ENCODE data around the gene SUB1.
"Not testable (repeated sequence)": the region's sequence is repeated elsewhere in the genome, so short reads cannot be mapped to it uniquely, and the experiment has no call there.

SUB1 gene

GRCh38 chr5:32585446-32586275 is at the start of gene SUB1:
TSS of gene SUB1 (plus strand) at chr5:32585557. CDS start at chr5:32588513, 2,956 bp downstream.
- DNase-seq = peak; percentile 96

- DNase-seq = no peak
These were observed 49.1 kb upstream of the SUB1 start for GRCh38 chr5:32536246-32536645.

- peak; percentile 21 for DNase-seq
These were observed 47.8 kb upstream of the SUB1 start for GRCh38 chr5:32537437-32538029.

- DNase-seq = no peak
These were observed 47.3 kb upstream of the SUB1 start for GRCh38 chr5:32538031-32538547.

- peak; percentile 49 for DNase-seq
These were observed 45.1 kb upstream of the SUB1 start for GRCh38 chr5:32539981-32540845.

GRCh38 chr5:32541241-32541640 is 44.1 kb upstream of the SUB1 start:
- DNase-seq = no peak

- DNase-seq = no peak
These were observed 42.9 kb upstream of the SUB1 start for GRCh38 chr5:32542216-32543059.

- DNase-seq = no peak
These were observed 42.1 kb upstream of the SUB1 start for GRCh38 chr5:32543291-32543690.

- DNase-seq = peak; percentile 39
These were observed 40.1 kb upstream of the SUB1 start for GRCh38 chr5:32545102-32545800.

- DNase-seq = no peak
These were observed 34.2 kb upstream of the SUB1 start for GRCh38 chr5:32551194-32551593.

GRCh38 chr5:32551865-32552264 is 33.5 kb upstream of the SUB1 start:
- DNase-seq = peak; percentile 83

- not testable (repeated sequence) for DNase-seq
These were observed 32.9 kb upstream of the SUB1 start for GRCh38 chr5:32552491-32552890.

GRCh38 chr5:32552936-32553335 is 32.4 kb upstream of the SUB1 start:
- DNase-seq = no peak

GRCh38 chr5:32554181-32554780 is 31.1 kb upstream of the SUB1 start:
- DNase-seq = peak; percentile 36

GRCh38 chr5:32556543-32556942 is 28.8 kb upstream of the SUB1 start:
- DNase-seq = not testable (repeated sequence)

GRCh38 chr5:32559411-32559810 is 25.9 kb upstream of the SUB1 start:
- no peak for DNase-seq

GRCh38 chr5:32559921-32560320 is 25.4 kb upstream of the SUB1 start:
- peak; percentile 12 for DNase-seq

GRCh38 chr5:32562056-32562455 is 23.3 kb upstream of the SUB1 start:
- no peak for DNase-seq

- peak; percentile 9 for DNase-seq
These were observed 22.5 kb upstream of the SUB1 start for GRCh38 chr5:32562843-32563242.

GRCh38 chr5:32563614-32564013 is 21.7 kb upstream of the SUB1 start:
- DNase-seq = no peak

- DNase-seq = no peak
These were observed 20.2 kb upstream of the SUB1 start for GRCh38 chr5:32565145-32565544.
